ENCODE measurements around the gene PKD1L1.

DNA sequence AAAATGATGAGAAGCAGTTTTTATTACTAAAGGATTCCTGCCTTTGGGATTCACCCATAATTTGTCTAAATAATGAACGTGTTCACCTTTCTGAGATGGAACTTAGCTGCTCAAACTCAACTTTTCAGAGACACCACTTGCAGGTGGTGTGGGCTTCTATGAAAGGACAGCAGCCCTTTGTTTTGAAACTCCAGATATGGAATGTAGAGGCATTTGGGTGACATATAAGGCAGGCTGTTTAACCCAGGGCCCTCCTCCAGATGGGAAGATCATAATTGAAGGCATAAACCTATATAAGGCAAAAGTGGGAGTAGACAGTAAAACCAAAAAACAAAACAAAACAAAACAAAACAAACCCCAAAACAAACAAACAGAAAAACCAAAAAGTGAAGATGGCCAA lies 43.0 kb upstream of the PKD1L1 start:
- TF ChIP-seq, protein P1, sequence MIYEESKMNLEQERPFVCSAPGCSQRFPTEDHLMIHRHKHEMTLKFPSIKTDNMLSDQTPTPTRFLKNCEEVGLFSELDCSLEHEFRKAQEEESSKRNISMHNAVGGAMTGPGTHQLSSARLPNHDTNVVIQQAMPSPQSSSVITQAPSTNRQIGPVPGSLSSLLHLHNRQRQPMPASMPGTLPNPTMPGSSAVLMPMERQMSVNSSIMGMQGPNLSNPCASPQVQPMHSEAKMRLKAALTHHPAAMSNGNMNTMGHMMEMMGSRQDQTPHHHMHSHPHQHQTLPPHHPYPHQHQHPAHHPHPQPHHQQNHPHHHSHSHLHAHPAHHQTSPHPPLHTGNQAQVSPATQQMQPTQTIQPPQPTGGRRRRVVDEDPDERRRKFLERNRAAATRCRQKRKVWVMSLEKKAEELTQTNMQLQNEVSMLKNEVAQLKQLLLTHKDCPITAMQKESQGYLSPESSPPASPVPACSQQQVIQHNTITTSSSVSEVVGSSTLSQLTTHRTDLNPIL (CRISPR knock-in tag; IDR thresholded peaks at IDR 0.05; ENCODE audit: low read depth), result no peak
- TF ChIP-seq OSR1 (CRISPR knock-in tag; IDR thresholded peaks at IDR 0.05) (no peak), ZC3H10 (CRISPR knock-in tag; IDR thresholded peaks at IDR 0.05) (no peak), CSDC2 (CRISPR knock-in tag; IDR thresholded peaks at IDR 0.05) (no peak), TSHZ2 (CRISPR knock-in tag; IDR thresholded peaks at IDR 0.05) (no peak)
